ENCODE measurements around the gene SSRP1.

- TF ChIP-seq CTCF (IDR thresholded peaks at IDR 0.05) (no peak), ZFX (IDR thresholded peaks at IDR 0.05; ENCODE audit: borderline replicate concordance) (no peak)
Measured at GRCh38 chr11:57303280-57303989, 32.3 kb downstream of the SSRP1 start.

Data from 22Rv1 (cell line).